K562 (cell line): ENCODE results near the gene SIGLEC5. TPM values are rescaled to one million over a fixed set of nuclear protein-coding genes. Genes with fewer than 3 reads are reported as not detected.

Experiments used
- ELK3 ChIP-seq: fragments of 450-650 bp; formaldehyde crosslinking; IDR thresholded peaks from 2 replicates; pipeline ENCODE4 v1.4.0; 2020; ENCODE audit warnings: mild to moderate bottlenecking
- ETV6 ChIP-seq, 3 experiments: fragments of 150-350 bp in 1 of 3; sonication (generic) in 1 of 3; formaldehyde crosslinking in 1 of 3; IDR thresholded peaks; 2 replicates each; pipeline versions ENCODE4 v1.6.1 to v1.8.0; 2014 to 2022; ENCODE audit warnings: borderline replicate concordance in 2 of 3, low read depth in 2 of 3, antibody characterized with exemption in 1 of 3, low read length in 1 of 3, mild to moderate bottlenecking in 1 of 3, missing genetic modification reagents in 1 of 3
- HMGXB4 ChIP-seq: sonication (generic); formaldehyde crosslinking; IDR thresholded peaks from 2 replicates; pipeline ENCODE4 v1.8.1; 2023; ENCODE audit warnings: mild to moderate bottlenecking, missing genetic modification reagents
- NCOA2 ChIP-seq, 2 experiments: fragments of 450-650 bp; IDR thresholded peaks; 2 replicates each; pipeline ENCODE4 v1.6.1; 2018; ENCODE audit warnings: mild to moderate bottlenecking in 2 of 2, moderate library complexity in 1 of 2; ENCODE audit not compliant: partially characterized antibody in 2 of 2
- PURB ChIP-seq: sonication (generic); formaldehyde crosslinking; IDR thresholded peaks from 2 replicates; pipeline ENCODE4 v1.9.0; 2021; ENCODE audit warnings: low read depth, mild to moderate bottlenecking, missing genetic modification reagents
- RB1 ChIP-seq: fragments of 450-650 bp; IDR thresholded peaks from 2 replicates; pipeline ENCODE4 v1.6.1; 2017; ENCODE audit warnings: low read depth, mild to moderate bottlenecking
- YBX1 ChIP-seq: fragments of 450-650 bp; IDR thresholded peaks from 2 replicates; pipeline ENCODE4 v1.7.1; 2016; ENCODE audit warnings: mild to moderate bottlenecking
- ZBTB17 ChIP-seq: fragments of 450-650 bp; formaldehyde crosslinking; IDR thresholded peaks from 2 replicates; pipeline ENCODE4 v1.4.0; 2020; ENCODE audit warnings: mild to moderate bottlenecking
- ZC3H11A ChIP-seq: IDR thresholded peaks from 2 replicates; pipeline ENCODE4 v1.6.1; 2012; ENCODE audit warnings: low read depth, low read length, improper control_type of control experiment
- polyA plus RNA-seq, 8 experiments: library from polyadenylated mRNA; depleted of rRNA in 4 of 8; stranded (reverse) in 5 of 8; unstranded in 3 of 8; fragments of >200 nt; fragmentation: Nextera tagmentation in 2 of 8; fragmentation: Illumina TruSeq in 1 of 8; extraction: Ambion mirVana in 2 of 8; extraction: Trizol in 1 of 8; gene quantifications; 2 replicates each; pipeline versions ENCODE4 v1.2.1 to v1.2.3, GENCODE V29; 2011 to 2014; ENCODE audit warnings: inconsistent platforms in 1 of 8, missing spikeins in 1 of 8
- total RNA-seq, 7 experiments: library from RNA; depleted of rRNA in 6 of 7; stranded (reverse); fragments of >200 nt in 6 of 7; fragmentation: Illumina TruSeq in 2 of 7; extraction: Trizol in 2 of 7; gene quantifications; 2 replicates each; pipeline versions ENCODE4 v1.2.1 to v1.2.3, GENCODE V29; 2011 to 2021; ENCODE audit warnings: low replicate concordance in 1 of 7
- TF ChIP-seq, protein P1 (sequence below), 2 experiments: fragments of 150-350 bp in 1 of 2; IDR thresholded peaks; 2 replicates each; pipeline ENCODE4 v1.6.1; 2012 to 2016; ENCODE audit warnings: low read depth in 2 of 2, low read length in 2 of 2, mild to moderate bottlenecking in 1 of 2, moderate library complexity in 1 of 2
- TF ChIP-seq, protein P2 (sequence below): sonication (generic); formaldehyde crosslinking; IDR thresholded peaks from 2 replicates; pipeline ENCODE4 v1.5.0; 2020; ENCODE audit warnings: missing genetic modification reagents

The SIGLEC5 gene
- total and polyA plus RNA-seq, 9 of the 15 experiments (the other 6 are each of a cell fraction or from before 2014, with no cell fraction given): 0.14 TPM; not detected in 8

DNA sequence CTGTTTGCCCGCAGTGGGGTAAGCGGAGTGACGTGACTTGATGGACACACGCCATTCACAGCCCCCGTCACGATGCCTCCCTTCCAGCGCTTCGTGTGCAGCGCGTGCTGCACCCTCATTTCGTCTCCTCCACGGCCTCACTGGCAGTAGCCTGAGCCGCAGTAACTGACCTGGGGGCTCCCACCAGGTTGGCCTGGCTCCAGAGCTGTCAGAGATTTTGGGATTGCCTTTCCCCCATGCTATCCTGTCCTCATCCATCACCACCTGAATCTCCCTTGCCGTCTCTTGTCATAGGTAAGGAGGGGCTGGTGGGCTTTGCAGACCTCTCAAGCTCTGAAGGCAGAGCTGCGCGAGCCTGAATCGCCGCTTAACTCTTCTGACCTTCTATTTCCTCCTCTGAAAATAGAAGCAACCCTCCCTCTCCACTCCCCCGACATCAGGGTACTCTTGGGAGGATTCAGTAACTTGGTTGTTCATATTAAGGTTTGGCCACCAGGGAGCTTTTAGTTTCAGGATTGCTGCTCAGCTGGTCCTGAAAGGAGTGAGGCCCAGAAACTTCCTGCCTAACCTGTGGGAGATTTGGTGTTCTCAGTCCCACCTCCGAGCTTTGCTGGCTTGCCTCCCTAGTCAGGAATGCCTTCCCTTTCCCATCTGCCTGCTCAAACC lies 27.9 kb downstream of the SIGLEC5 start (continued):
- TF ChIP-seq, protein P1, sequence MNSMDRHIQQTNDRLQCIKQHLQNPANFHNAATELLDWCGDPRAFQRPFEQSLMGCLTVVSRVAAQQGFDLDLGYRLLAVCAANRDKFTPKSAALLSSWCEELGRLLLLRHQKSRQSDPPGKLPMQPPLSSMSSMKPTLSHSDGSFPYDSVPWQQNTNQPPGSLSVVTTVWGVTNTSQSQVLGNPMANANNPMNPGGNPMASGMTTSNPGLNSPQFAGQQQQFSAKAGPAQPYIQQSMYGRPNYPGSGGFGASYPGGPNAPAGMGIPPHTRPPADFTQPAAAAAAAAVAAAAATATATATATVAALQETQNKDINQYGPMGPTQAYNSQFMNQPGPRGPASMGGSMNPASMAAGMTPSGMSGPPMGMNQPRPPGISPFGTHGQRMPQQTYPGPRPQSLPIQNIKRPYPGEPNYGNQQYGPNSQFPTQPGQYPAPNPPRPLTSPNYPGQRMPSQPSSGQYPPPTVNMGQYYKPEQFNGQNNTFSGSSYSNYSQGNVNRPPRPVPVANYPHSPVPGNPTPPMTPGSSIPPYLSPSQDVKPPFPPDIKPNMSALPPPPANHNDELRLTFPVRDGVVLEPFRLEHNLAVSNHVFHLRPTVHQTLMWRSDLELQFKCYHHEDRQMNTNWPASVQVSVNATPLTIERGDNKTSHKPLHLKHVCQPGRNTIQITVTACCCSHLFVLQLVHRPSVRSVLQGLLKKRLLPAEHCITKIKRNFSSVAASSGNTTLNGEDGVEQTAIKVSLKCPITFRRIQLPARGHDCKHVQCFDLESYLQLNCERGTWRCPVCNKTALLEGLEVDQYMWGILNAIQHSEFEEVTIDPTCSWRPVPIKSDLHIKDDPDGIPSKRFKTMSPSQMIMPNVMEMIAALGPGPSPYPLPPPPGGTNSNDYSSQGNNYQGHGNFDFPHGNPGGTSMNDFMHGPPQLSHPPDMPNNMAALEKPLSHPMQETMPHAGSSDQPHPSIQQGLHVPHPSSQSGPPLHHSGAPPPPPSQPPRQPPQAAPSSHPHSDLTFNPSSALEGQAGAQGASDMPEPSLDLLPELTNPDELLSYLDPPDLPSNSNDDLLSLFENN (IDR thresholded peaks at IDR 0.05; ENCODE audit: low read depth in 2 of 2, low read length in 2 of 2): no peak
- no peak for TF ChIP-seq ETV6 (IDR thresholded peaks at IDR 0.05; ENCODE audit: borderline replicate concordance in 1 of 2, low read depth in 2 of 2, low read length in 1 of 2)
- no peak for TF ChIP-seq ETV6 (CRISPR knock-in tag; IDR thresholded peaks at IDR 0.05; ENCODE audit: borderline replicate concordance)
- TF ChIP-seq ZBTB17: no peak
- no peak for TF ChIP-seq NCOA2 (IDR thresholded peaks at IDR 0.05; ENCODE audit: partially characterized antibody in 2 of 2)
- no peak for TF ChIP-seq HMGXB4 (CRISPR knock-in tag)
- TF ChIP-seq ZC3H11A: no peak
- TF ChIP-seq RB1: no peak
- TF ChIP-seq, protein P2, sequence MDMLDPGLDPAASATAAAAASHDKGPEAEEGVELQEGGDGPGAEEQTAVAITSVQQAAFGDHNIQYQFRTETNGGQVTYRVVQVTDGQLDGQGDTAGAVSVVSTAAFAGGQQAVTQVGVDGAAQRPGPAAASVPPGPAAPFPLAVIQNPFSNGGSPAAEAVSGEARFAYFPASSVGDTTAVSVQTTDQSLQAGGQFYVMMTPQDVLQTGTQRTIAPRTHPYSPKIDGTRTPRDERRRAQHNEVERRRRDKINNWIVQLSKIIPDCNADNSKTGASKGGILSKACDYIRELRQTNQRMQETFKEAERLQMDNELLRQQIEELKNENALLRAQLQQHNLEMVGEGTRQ (CRISPR knock-in tag): no peak
- no peak for TF ChIP-seq PURB (CRISPR knock-in tag)
- TF ChIP-seq ELK3 (CRISPR knock-in tag): no peak
- TF ChIP-seq YBX1: no peak
